Rectal smooth muscle tissue (tissue), 1 donor: ENCODE data around the gene TMEM255B.

Experiments
- H3K27ac ChIP-seq: one replicate; pipeline ENCODE4 v1.7.0; 2013; ENCODE audit warnings: low read depth, low read length, inconsistent platforms
- H3K27me3 ChIP-seq: one replicate; pipeline ENCODE4 v1.7.0; 2013; ENCODE audit warnings: low read length; ENCODE audit not compliant: control insufficient read depth, insufficient read depth
- H3K36me3 ChIP-seq: one replicate; pipeline ENCODE4 v1.7.0; 2013; ENCODE audit warnings: low read length; ENCODE audit not compliant: control insufficient read depth, insufficient read depth
- H3K4me1 ChIP-seq: one replicate; pipeline ENCODE4 v1.7.0; 2013; ENCODE audit warnings: low read length; ENCODE audit not compliant: control insufficient read depth, insufficient read depth
- H3K4me3 ChIP-seq: one replicate; pipeline ENCODE4 v1.7.0; 2013; ENCODE audit warnings: low read length
- H3K9ac ChIP-seq: one replicate; pipeline ENCODE4 v1.7.0; 2013; ENCODE audit warnings: low read length

TMEM255B gene

GRCh38 chr13:113801289-113801961, 42.4 kb downstream of the TMEM255B start:
- H3K27ac ChIP-seq: no peak overlapping the region
- no peak overlapping the region for H3K4me3 ChIP-seq
- H3K27me3 ChIP-seq: no peaks in the 10 kb centered on the region
- no peak overlapping the region for H3K9ac ChIP-seq
- no peaks in the 10 kb centered on the region for H3K36me3 ChIP-seq
- no peaks in the 10 kb centered on the region for H3K4me1 ChIP-seq

DNA sequence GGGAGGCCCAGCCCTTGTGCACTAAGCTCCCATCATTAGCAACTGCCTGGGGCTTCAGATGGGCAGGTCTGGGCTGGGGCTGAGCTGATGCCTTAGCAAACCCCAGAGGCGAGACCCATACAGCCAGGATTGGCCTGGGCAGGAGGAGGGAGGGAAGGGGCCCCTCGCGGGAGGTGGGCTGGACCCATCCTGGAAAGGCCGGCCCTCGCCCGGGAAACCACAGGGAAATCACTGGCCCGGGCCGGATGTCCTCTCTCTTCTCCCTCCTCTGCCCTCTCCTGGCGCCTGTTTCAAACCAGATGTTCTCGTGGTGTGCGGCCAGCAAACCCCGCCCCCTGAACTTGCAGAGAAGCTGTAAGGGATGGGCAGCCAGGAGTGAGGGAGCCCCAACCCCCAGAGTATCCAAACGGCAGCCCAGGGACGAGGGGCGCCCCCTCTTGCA, 43.1 kb downstream of the TMEM255B start:
- no peak overlapping the region for H3K4me3 ChIP-seq
- H3K27ac ChIP-seq: no peak overlapping the region
- no peak overlapping the region for H3K9ac ChIP-seq
- H3K27me3 ChIP-seq: no peaks in the 10 kb centered on the region
- H3K4me1 ChIP-seq: no peaks in the 10 kb centered on the region
- H3K36me3 ChIP-seq: no peaks in the 10 kb centered on the region

GRCh38 chr13:113802761-113803160, 43.7 kb downstream of the TMEM255B start:
- H3K4me3 ChIP-seq: no peak overlapping the region
- H3K9ac ChIP-seq: no peak overlapping the region
- no peaks in the 10 kb centered on the region for H3K4me1 ChIP-seq
- H3K36me3 ChIP-seq: no peaks in the 10 kb centered on the region
- no peak overlapping the region for H3K27ac ChIP-seq
- no peaks in the 10 kb centered on the region for H3K27me3 ChIP-seq

- Histone ChIP-seq H3K4me1 (no peaks in the 10 kb centered on the region), H3K27me3 (no peaks in the 10 kb centered on the region), H3K4me3 (no peak overlapping the region), H3K27ac (no peak overlapping the region), H3K36me3 (no peaks in the 10 kb centered on the region), H3K9ac (no peak overlapping the region)
Observed at GRCh38 chr13:113803409-113804016, 44.5 kb downstream of the TMEM255B start.

GRCh38 chr13:113804017-113804702, 45.1 kb downstream of the TMEM255B start:
- no peak overlapping the region for H3K4me3 ChIP-seq
- no peak overlapping the region for H3K27ac ChIP-seq
- no peak overlapping the region for H3K9ac ChIP-seq

DNA sequence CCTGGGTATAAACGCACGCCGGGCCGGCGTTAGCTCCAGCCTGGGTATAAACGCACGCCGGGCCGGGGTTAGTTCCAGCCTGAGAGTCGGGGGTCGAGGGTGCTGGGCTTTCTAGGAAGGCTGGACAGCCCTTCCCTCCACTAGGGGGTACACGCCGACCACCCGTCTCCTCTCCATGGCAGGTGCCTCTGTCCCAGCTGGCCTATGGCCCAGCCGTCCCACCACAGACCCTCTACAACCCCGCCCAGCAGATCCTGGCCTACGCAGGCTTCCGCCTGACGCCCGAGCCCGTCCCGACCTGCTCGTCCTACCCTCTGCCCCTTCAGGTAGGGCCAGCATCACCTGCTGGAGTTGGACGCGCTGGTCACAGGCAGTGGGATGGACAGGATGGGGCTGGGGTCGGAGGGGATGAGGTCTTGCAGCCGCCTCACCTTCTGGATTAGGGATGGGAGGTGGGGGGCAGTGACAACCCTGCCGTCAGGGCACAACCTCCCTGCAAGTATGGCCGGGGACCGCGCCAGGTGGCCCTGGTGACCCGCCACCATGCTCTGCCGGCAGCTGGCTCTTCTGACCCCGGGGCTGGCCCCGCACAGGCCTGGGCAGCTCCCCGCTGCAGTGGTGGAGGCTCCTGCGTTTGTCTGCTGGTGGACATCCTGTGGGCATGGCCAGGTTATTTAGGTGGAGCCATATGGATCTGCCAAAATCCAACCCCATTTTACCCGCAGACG, 45.8 kb downstream of the TMEM255B start:
- Histone ChIP-seq H3K4me1 (no peaks in the 10 kb centered on the region), H3K4me3 (no peak overlapping the region), H3K27me3 (no peaks in the 10 kb centered on the region), H3K36me3 (no peaks in the 10 kb centered on the region), H3K27ac (no peak overlapping the region), H3K9ac (no peak overlapping the region)

More at GRCh38 chr13:113804017-113804702, 45.1 kb downstream of the TMEM255B start:
- Histone ChIP-seq H3K36me3 (no peaks in the 10 kb centered on the region), H3K4me1 (no peaks in the 10 kb centered on the region), H3K27me3 (no peaks in the 10 kb centered on the region)

DNA sequence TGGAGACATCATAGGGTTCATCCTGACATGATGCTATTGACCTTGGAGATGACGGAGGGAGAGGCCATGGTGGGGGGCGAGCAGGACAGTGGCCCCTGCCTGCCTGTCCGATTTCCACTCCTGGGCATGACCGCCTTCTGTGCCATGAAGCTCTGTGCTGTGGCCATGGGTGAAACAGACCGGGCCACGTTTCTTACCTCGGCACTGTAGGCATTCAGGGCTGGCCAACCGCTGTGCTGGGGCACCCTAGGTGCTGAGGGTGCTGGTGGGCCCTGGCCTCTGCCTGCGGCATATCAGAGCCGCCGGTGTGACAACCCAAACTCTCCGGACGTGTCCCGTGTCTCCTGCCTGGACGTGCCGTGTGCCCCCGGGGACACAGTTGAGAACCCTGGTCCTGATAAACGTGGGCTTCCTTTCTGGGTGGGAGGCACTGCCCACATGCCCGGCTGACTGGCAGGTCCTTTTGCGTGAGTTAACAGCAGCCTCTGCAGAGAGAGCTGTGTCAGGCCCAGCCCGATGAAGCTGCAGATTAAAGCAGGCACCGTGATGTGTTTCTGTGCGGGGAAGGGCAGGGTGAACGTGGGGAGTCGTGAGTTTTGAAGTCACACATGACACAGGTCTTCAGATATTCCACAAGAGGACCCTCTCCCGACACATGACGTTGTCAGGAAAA, 46.5 kb downstream of the TMEM255B start:
- H3K27ac ChIP-seq: no peak overlapping the region
- no peak overlapping the region for H3K9ac ChIP-seq
- H3K36me3 ChIP-seq: no peaks in the 10 kb centered on the region
- no peak overlapping the region for H3K4me3 ChIP-seq
- H3K27me3 ChIP-seq: no peaks in the 10 kb centered on the region
- H3K4me1 ChIP-seq: no peaks in the 10 kb centered on the region

GRCh38 chr13:113806104-113806471, 47.1 kb downstream of the TMEM255B start:
- no peaks in the 10 kb centered on the region for H3K4me1 ChIP-seq
- H3K36me3 ChIP-seq: no peaks in the 10 kb centered on the region
- no peak overlapping the region for H3K27ac ChIP-seq
- H3K27me3 ChIP-seq: no peaks in the 10 kb centered on the region
- no peak overlapping the region for H3K4me3 ChIP-seq
- H3K9ac ChIP-seq: no peak overlapping the region

DNA sequence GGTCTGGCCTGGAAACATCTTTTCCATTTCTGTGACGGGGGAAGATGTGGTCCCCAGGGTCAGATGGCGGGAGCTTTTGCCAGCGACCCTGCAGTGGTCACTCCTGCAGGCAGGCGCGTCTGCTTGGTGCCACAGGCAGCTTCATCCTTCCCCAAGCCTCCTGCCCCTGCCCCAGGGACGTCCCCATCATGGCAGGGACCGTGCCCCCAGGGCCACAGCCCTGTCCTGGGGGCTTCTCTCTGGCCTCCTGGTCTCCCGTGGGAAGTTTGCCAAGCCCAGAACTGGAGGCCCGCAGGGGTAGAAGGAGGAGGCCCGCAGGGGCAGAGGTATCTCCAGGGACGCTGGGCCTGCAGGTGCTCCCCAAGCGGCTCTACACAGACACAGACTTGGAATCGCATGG, 47.5 kb downstream of the TMEM255B start:
- no peaks in the 10 kb centered on the region for H3K36me3 ChIP-seq
- no peaks in the 10 kb centered on the region for H3K4me1 ChIP-seq
- H3K4me3 ChIP-seq: no peak overlapping the region
- no peaks in the 10 kb centered on the region for H3K27me3 ChIP-seq
- H3K9ac ChIP-seq: no peak overlapping the region
- no peak overlapping the region for H3K27ac ChIP-seq

- Histone ChIP-seq H3K9ac (no peak overlapping the region), H3K27me3 (no peaks in the 10 kb centered on the region), H3K4me1 (no peaks in the 10 kb centered on the region), H3K36me3 (no peaks in the 10 kb centered on the region), H3K27ac (no peak overlapping the region), H3K4me3 (no peak overlapping the region)
Observed at GRCh38 chr13:113808058-113808834, 49.2 kb downstream of the TMEM255B start.

GRCh38 chr13:113809934-113810333, 50.9 kb downstream of the TMEM255B start:
- Histone ChIP-seq H3K27me3 (no peaks in the 10 kb centered on the region), H3K4me3 (no peak overlapping the region), H3K9ac (no peak overlapping the region), H3K27ac (no peak overlapping the region), H3K4me1 (no peaks in the 10 kb centered on the region), H3K36me3 (no peaks in the 10 kb centered on the region)
